OCI-LY1 (cell line): ENCODE results near the gene CNOT8.

Experiments used
- H2AFZ ChIP-seq: fragments of 200-600 bp; sonication (generic), shearing (Covaris generic); 2 replicates; pipeline ENCODE4 v1.6.0; 2014; ENCODE audit warnings: antibody characterized with exemption, mild to moderate bottlenecking, low read length
- H3F3A ChIP-seq: fragments of 200-600 bp; sonication (generic), shearing (Covaris generic); 2 replicates; pipeline ENCODE4 v1.6.0; 2014; ENCODE audit warnings: mild to moderate bottlenecking, antibody characterized with exemption, low read length, moderate library complexity; ENCODE audit not compliant: insufficient read depth
- H3K27ac ChIP-seq: fragments of 200-600 bp; sonication (generic); 2 replicates; pipeline ENCODE4 v1.5.1; 2014; ENCODE audit warnings: low read length, mixed run types, mild to moderate bottlenecking, low read depth; ENCODE audit not compliant: poor library complexity, severe bottlenecking
- H3K27me3 ChIP-seq: fragments of 200-600 bp; sonication (generic); 2 replicates; pipeline ENCODE4 v1.6.0; 2014; ENCODE audit warnings: antibody characterized with exemption, mild to moderate bottlenecking, low read length, moderate library complexity; ENCODE audit not compliant: insufficient read depth
- H3K36me3 ChIP-seq: fragments of 200-600 bp; sonication (generic); 2 replicates; pipeline ENCODE4 v1.6.1; 2014; ENCODE audit warnings: mild to moderate bottlenecking, antibody characterized with exemption, low read length, moderate library complexity, mixed read lengths; ENCODE audit not compliant: insufficient read depth
- H3K4me1 ChIP-seq: fragments of 200-600 bp; sonication (generic); 2 replicates; pipeline ENCODE4 v1.5.1; 2014; ENCODE audit warnings: mild to moderate bottlenecking, low read length, moderate library complexity; ENCODE audit not compliant: insufficient read depth, severe bottlenecking
- H3K4me2 ChIP-seq: fragments of 200-600 bp; sonication (generic), shearing (Covaris generic); 2 replicates; pipeline ENCODE4 v1.6.1; 2014; ENCODE audit warnings: low read length
- H3K4me3 ChIP-seq: fragments of 200-600 bp; sonication (generic); 2 replicates; pipeline ENCODE4 v1.5.1; 2014; ENCODE audit warnings: low read length, low read depth, mild to moderate bottlenecking, mixed read lengths; ENCODE audit not compliant: poor library complexity, severe bottlenecking
- H3K79me2 ChIP-seq: fragments of 200-600 bp; shearing (Covaris generic); 2 replicates; pipeline ENCODE4 v1.6.1; 2016; ENCODE audit warnings: mixed run types, low read length, mixed read lengths; ENCODE audit not compliant: insufficient read depth
- H3K9ac ChIP-seq: fragments of 200-600 bp; sonication (generic), shearing (Covaris generic); 2 replicates; pipeline ENCODE4 v1.6.1; 2014; ENCODE audit warnings: mild to moderate bottlenecking, low read length, mixed read lengths
- H3K9me2 ChIP-seq: fragments of 200-600 bp; sonication (generic), shearing (Covaris generic); 2 replicates; pipeline ENCODE4 v1.6.1; 2014; ENCODE audit warnings: low read depth, mild to moderate bottlenecking, low read length, mixed read lengths
- H3K9me3 ChIP-seq: fragments of 200-600 bp; shearing (Covaris generic); 2 replicates; pipeline ENCODE4 v1.6.1; 2014; ENCODE audit warnings: low read length, mixed read lengths
- H4K20me1 ChIP-seq: fragments of 200-600 bp; sonication (generic), shearing (Covaris generic); 2 replicates; pipeline ENCODE4 v1.6.0; 2016; ENCODE audit warnings: mild to moderate bottlenecking, low read length; ENCODE audit not compliant: insufficient read depth
- EZH2 ChIP-seq: fragments of 200-600 bp; sonication (generic), shearing (Covaris generic); IDR thresholded peaks from 2 replicates; pipeline ENCODE4 v1.8.0; 2017; ENCODE audit warnings: borderline replicate concordance, mixed run types, mild to moderate bottlenecking, antibody characterized with exemption, low read length, moderate library complexity, mixed read lengths
- TF ChIP-seq, protein P1 (sequence below): fragments of 200-600 bp; sonication (generic), shearing (Covaris generic); IDR thresholded peaks from 2 replicates; pipeline ENCODE4 v1.5.1; 2017; ENCODE audit warnings: mild to moderate bottlenecking, antibody characterized with exemption, low read length, moderate library complexity, mixed read lengths

Gene CNOT8

DNA sequence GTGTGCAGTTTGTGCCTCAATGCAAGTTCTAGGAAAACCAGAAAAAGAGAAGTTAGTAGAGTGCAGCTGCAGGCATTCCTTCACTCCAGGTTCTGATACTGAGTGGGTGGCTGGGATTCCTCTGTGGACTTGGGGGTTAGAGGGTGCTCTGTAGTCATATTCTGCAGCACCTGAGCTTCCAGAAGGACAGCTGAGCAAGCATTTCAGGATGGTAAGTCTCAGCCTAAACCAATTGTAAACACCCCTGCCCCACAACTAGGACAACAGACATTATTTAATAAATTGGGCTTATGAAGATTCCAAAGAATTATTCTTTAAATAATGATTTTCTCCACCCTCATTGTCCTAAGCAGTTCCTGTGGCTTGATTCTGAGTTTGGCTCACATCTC lies 17.2 kb upstream of the CNOT8 start:
- Histone ChIP-seq H4K20me1 (no peaks in the 10 kb centered on the region), H3K9me3 (no peaks in the 10 kb centered on the region), H3K9ac (no peak overlapping the region), H3K4me2 (no peak overlapping the region), H3K79me2 (no peaks in the 10 kb centered on the region), H3K27ac (no peak overlapping the region), H3K4me1 (no peaks in the 10 kb centered on the region), H3K27me3 (no peaks in the 10 kb centered on the region), H3K4me3 (no peak overlapping the region), H3K9me2 (no peaks in the 10 kb centered on the region), H3K36me3 (no peaks in the 10 kb centered on the region), H3F3A (no peaks in the 10 kb centered on the region), H2AFZ (no peak overlapping the region)
- no peak for TF ChIP-seq EZH2
- TF ChIP-seq, protein P1, sequence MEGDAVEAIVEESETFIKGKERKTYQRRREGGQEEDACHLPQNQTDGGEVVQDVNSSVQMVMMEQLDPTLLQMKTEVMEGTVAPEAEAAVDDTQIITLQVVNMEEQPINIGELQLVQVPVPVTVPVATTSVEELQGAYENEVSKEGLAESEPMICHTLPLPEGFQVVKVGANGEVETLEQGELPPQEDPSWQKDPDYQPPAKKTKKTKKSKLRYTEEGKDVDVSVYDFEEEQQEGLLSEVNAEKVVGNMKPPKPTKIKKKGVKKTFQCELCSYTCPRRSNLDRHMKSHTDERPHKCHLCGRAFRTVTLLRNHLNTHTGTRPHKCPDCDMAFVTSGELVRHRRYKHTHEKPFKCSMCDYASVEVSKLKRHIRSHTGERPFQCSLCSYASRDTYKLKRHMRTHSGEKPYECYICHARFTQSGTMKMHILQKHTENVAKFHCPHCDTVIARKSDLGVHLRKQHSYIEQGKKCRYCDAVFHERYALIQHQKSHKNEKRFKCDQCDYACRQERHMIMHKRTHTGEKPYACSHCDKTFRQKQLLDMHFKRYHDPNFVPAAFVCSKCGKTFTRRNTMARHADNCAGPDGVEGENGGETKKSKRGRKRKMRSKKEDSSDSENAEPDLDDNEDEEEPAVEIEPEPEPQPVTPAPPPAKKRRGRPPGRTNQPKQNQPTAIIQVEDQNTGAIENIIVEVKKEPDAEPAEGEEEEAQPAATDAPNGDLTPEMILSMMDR, result no peak

DNA sequence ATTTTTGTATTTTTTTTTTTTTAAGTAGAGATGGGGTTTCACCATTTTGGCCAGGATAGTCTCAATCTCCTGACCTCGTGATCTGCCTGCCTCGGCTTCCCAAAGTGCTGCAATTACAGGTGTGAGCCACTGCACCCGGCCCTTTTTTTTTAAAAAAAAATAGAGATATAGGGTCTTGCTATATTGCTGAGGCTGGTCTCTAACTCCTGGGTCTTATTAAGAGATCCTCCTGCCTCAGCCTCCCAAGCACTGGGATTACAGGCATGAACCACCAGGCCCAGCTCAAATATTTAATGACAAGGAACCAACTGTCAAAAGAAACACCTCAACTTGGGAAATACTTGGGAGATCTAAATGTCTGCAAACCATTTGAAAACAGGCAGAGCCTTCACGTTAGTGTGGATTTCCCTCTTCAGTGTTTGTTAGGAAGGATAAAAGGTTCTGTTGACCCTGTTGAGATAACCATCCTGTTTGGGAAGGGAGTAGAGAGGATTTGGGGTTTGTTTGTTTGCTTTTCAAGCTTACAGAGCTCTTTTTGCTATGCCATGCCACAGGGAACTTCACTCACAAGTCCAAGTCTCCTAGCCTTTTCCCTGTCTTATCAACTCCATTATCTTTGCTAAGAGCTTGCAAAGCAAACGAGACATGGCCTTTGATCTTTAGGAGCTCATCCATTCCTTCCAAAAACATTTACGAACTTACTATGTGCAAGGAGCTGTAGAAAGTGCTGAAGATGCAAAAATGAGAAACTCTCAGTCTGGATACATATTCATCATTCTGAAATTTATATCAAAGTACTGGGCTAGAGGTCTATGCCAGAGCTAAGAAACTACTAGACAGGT lies 15.5 kb upstream of the CNOT8 start:
- H3K9ac ChIP-seq, result no peak overlapping the region
- H2AFZ ChIP-seq, result no peak overlapping the region
- H3K4me1 ChIP-seq, result no peaks in the 10 kb centered on the region
- H3K27ac ChIP-seq, result no peak overlapping the region
- H3K79me2 ChIP-seq, result no peaks in the 10 kb centered on the region
- no peaks in the 10 kb centered on the region for H3K9me2 ChIP-seq
- no peaks in the 10 kb centered on the region for H4K20me1 ChIP-seq
- H3K27me3 ChIP-seq, result no peaks in the 10 kb centered on the region
- H3F3A ChIP-seq, result no peaks in the 10 kb centered on the region
- no peak overlapping the region for H3K4me3 ChIP-seq
- H3K4me2 ChIP-seq, result no peak overlapping the region
- no peaks in the 10 kb centered on the region for H3K9me3 ChIP-seq
- no peak for TF ChIP-seq EZH2
- TF ChIP-seq, protein P1, result no peak
- no peaks in the 10 kb centered on the region for H3K36me3 ChIP-seq

DNA sequence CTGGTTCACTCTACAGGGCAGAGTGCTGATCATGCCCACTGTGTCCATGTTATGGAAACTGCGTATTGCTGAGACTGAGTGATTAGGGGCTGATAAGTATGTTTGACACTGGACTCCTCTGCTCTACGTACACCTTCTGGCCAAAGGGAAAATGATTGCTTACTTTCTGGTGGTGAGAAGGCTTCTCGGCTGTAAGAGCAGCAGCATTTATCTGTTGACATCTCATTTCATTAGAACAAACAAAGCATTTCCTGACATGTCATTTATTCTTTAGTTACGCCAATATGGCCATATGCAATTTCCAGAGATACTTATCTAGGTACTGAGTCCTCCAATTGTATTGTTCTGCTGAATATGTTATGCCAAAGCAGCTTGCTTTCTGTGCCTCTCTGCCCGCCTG lies 13.6 kb upstream of the CNOT8 start:
- H3K27ac ChIP-seq, result no peak overlapping the region
- no peaks in the 10 kb centered on the region for H3K79me2 ChIP-seq
- TF ChIP-seq EZH2, result no peak
- no peak overlapping the region for H3K9ac ChIP-seq
- H3K9me2 ChIP-seq, result no peaks in the 10 kb centered on the region
- H3K4me3 ChIP-seq, result no peak overlapping the region
- H4K20me1 ChIP-seq, result no peaks in the 10 kb centered on the region
- H3K4me1 ChIP-seq, result no peaks in the 10 kb centered on the region
- H3F3A ChIP-seq, result no peaks in the 10 kb centered on the region
- no peaks in the 10 kb centered on the region for H3K9me3 ChIP-seq
- no peak overlapping the region for H2AFZ ChIP-seq
- H3K36me3 ChIP-seq, result no peaks in the 10 kb centered on the region
- H3K4me2 ChIP-seq, result no peak overlapping the region
- H3K27me3 ChIP-seq, result no peaks in the 10 kb centered on the region
